Peyer's patch (tissue), 4 donors: ENCODE results near the gene PCBD1. TPM values are rescaled to one million over a fixed set of nuclear protein-coding genes. Genes with fewer than 3 reads are reported as not detected.

Experiments
- DNase-seq, 3 donors: peaks; one replicate each; pipeline ENCODE4 v3.0.0-alpha.2; 2017 to 2019
- H3K27ac ChIP-seq, 4 donors: fragments of 200-600 bp; sonication (generic); one replicate each; pipeline ENCODE4 v1.5.1; 2016 to 2019
- H3K27me3 ChIP-seq, 2 donors: fragments of 200-600 bp; sonication (generic); one replicate each; pipeline ENCODE4 v1.5.1; 2019
- H3K36me3 ChIP-seq, 3 donors: fragments of 200-600 bp; sonication (generic); one replicate each; pipeline ENCODE4 v1.5.1; 2016 to 2019
- H3K4me1 ChIP-seq, 4 donors: fragments of 200-600 bp; sonication (generic); one replicate each; pipeline ENCODE4 v1.5.1; 2016 to 2019
- H3K4me3 ChIP-seq, 4 donors: fragments of 200-600 bp; sonication (generic); 1 replicate in 3 of 4; 2 replicates in 1 of 4; pipeline ENCODE4 v1.5.1; 2016 to 2019; ENCODE audit warnings: mild to moderate bottlenecking in 1 of 4
- H3K9me3 ChIP-seq, 4 donors: fragments of 200-600 bp; sonication (generic); one replicate each; pipeline ENCODE4 v1.5.1; 2016 to 2019; ENCODE audit warnings: mild to moderate bottlenecking in 1 of 4
- CTCF ChIP-seq, 6 experiments: fragments of 450-650 bp in 4 of 6; fragments of 200-600 bp in 2 of 6; sonication (generic) in 1 of 6; IDR thresholded peaks; one replicate each; pipeline ENCODE4 v1.5.1; 2017 to 2019; ENCODE audit warnings: antibody characterized with exemption in 6 of 6, mild to moderate bottlenecking in 3 of 6, moderate library complexity in 1 of 6
- POLR2A ChIP-seq, 2 donors: fragments of 450-650 bp; IDR thresholded peaks; one replicate each; pipeline ENCODE4 v1.5.1; 2017; ENCODE audit warnings: antibody characterized with exemption in 2 of 2, mild to moderate bottlenecking in 2 of 2, moderate library complexity in 2 of 2
- total RNA-seq, 4 donors: library from RNA; depleted of rRNA; stranded (reverse); fragments of >200 nt; gene quantifications; one replicate each; pipeline ENCODE4 v1.1.0, GENCODE V29; 2016

The PCBD1 gene
- total RNA-seq, 4 donors from 2014 or later: 38.8 to 63.5 (median 55.9) TPM

GRCh38 chr10:70853038-70853437 is 35.3 kb downstream of the PCBD1 start:
- peaks cover 0 to 41% (median 0%) of the 10 kb centered on the region in 3 donors for H3K36me3 ChIP-seq
- H3K27me3 ChIP-seq: no peaks in the 10 kb centered on the region
- H3K4me1 ChIP-seq: peaks cover 0 to 20% (median 2%) of the 10 kb centered on the region in 4 donors
- peak overlapping the region in 1 of 4 donors; percentile 13 for H3K27ac ChIP-seq
- TF ChIP-seq CTCF (IDR thresholded peaks at IDR 0.05): no peak
- no peak for TF ChIP-seq POLR2A (IDR thresholded peaks at IDR 0.05)
- no peak overlapping the region for H3K4me3 ChIP-seq
- no peak for DNase-seq
- no peaks in the 10 kb centered on the region for H3K9me3 ChIP-seq

- TF ChIP-seq CTCF (IDR thresholded peaks at IDR 0.05) (peak in 2 of 6 experiments; percentile 28 to 31), POLR2A (IDR thresholded peaks at IDR 0.05) (no peak)
- H3K27ac ChIP-seq: peak overlapping the region in 2 of 4 donors; percentile 1 to 9
Observed at GRCh38 chr10:70851597-70852475, 36.5 kb downstream of the PCBD1 start.

GRCh38 chr10:70850097-70850496 is 38.3 kb downstream of the PCBD1 start:
- DNase-seq: no peak
- no peak for TF ChIP-seq POLR2A (IDR thresholded peaks at IDR 0.05)
- no peak for TF ChIP-seq CTCF (IDR thresholded peaks at IDR 0.05)
- H3K9me3 ChIP-seq: no peaks in the 10 kb centered on the region
- H3K36me3 ChIP-seq: peaks cover 0 to 22% (median 0%) of the 10 kb centered on the region in 3 donors
- no peaks in the 10 kb centered on the region for H3K27me3 ChIP-seq
- H3K27ac ChIP-seq: no peak overlapping the region
- H3K4me1 ChIP-seq: peaks cover 0 to 19% (median 2%) of the 10 kb centered on the region in 4 donors
- no peak overlapping the region for H3K4me3 ChIP-seq

More at GRCh38 chr10:70851597-70852475, 36.5 kb downstream of the PCBD1 start:
- Histone ChIP-seq H3K4me3 (no peak overlapping the region), H3K27me3 (no peaks in the 10 kb centered on the region), H3K36me3 (peaks cover 0 to 30% (median 0%) of the 10 kb centered on the region in 3 donors), H3K9me3 (no peaks in the 10 kb centered on the region), H3K4me1 (peaks cover 0 to 15% (median 2%) of the 10 kb centered on the region in 4 donors)
- no peak for DNase-seq

- no peaks in the 10 kb centered on the region for H3K27me3 ChIP-seq
- peaks cover 0 to 24% (median 2%) of the 10 kb centered on the region in 4 donors for H3K4me1 ChIP-seq
- H3K36me3 ChIP-seq: peaks cover 0 to 20% (median 0%) of the 10 kb centered on the region in 3 donors
- no peak overlapping the region for H3K27ac ChIP-seq
- H3K9me3 ChIP-seq: no peaks in the 10 kb centered on the region
- TF ChIP-seq POLR2A (IDR thresholded peaks at IDR 0.05) (no peak), CTCF (IDR thresholded peaks at IDR 0.05) (no peak)
- no peak for DNase-seq
- no peak overlapping the region for H3K4me3 ChIP-seq
Observed at GRCh38 chr10:70849582-70850016, 38.8 kb downstream of the PCBD1 start.

- Histone ChIP-seq H3K4me1 (peaks cover 0 to 21% (median 0%) of the 10 kb centered on the region in 4 donors), H3K9me3 (no peaks in the 10 kb centered on the region), H3K27me3 (no peaks in the 10 kb centered on the region), H3K36me3 (peaks cover 0 to 20% (median 0%) of the 10 kb centered on the region in 3 donors), H3K27ac (no peak overlapping the region), H3K4me3 (no peak overlapping the region)
- no peak for TF ChIP-seq POLR2A (IDR thresholded peaks at IDR 0.05)
- TF ChIP-seq CTCF (IDR thresholded peaks at IDR 0.05): no peak
- no peak for DNase-seq
Observed at GRCh38 chr10:70847659-70848360, 40.6 kb downstream of the PCBD1 start.
